Measurements from ENCODE around the gene TMEM178B.

Gene TMEM178B

GRCh38 chr7:141154131-141154732 is 80.4 kb downstream of the TMEM178B start:
- no peak for TF ChIP-seq CTCF (IDR thresholded peaks at IDR 0.05; ENCODE audit: insufficient read depth, low read depth, low read length, missing control alignments)
- DNase-seq (ENCODE audit: low read depth): no peak
- no peak overlapping the region for H3K4me3 ChIP-seq (ENCODE audit: low read depth, low read length)

GRCh38 chr7:141156407-141156806 is 82.5 kb downstream of the TMEM178B start:
- no peak overlapping the region for H3K4me3 ChIP-seq (ENCODE audit: low read depth, low read length)
- TF ChIP-seq CTCF (IDR thresholded peaks at IDR 0.05; ENCODE audit: insufficient read depth, low read depth, low read length, missing control alignments): no peak
- DNase-seq (ENCODE audit: low read depth): no peak

GRCh38 chr7:141157138-141157765 is 83.4 kb downstream of the TMEM178B start:
- DNase-seq (ENCODE audit: low read depth): no peak
- no peak for TF ChIP-seq CTCF (IDR thresholded peaks at IDR 0.05; ENCODE audit: insufficient read depth, low read depth, low read length, missing control alignments)
- no peak overlapping the region for H3K4me3 ChIP-seq (ENCODE audit: low read depth, low read length)

- no peak for TF ChIP-seq CTCF (IDR thresholded peaks at IDR 0.05; ENCODE audit: insufficient read depth, low read depth, low read length, missing control alignments)
- peak; percentile 82 for DNase-seq (ENCODE audit: low read depth)
- H3K4me3 ChIP-seq (ENCODE audit: low read depth, low read length): no peak overlapping the region
Observed at GRCh38 chr7:141158561-141158960, 84.7 kb downstream of the TMEM178B start.

GRCh38 chr7:141160246-141160860 is 86.5 kb downstream of the TMEM178B start:
- H3K4me3 ChIP-seq (ENCODE audit: low read depth, low read length): no peak overlapping the region
- TF ChIP-seq CTCF (IDR thresholded peaks at IDR 0.05; ENCODE audit: insufficient read depth, low read depth, low read length, missing control alignments): no peak
- no peak for DNase-seq (ENCODE audit: low read depth)

- no peak for DNase-seq (ENCODE audit: low read depth)
- H3K4me3 ChIP-seq (ENCODE audit: low read depth, low read length): no peak overlapping the region
- TF ChIP-seq CTCF (IDR thresholded peaks at IDR 0.05; ENCODE audit: insufficient read depth, low read depth, low read length, missing control alignments): no peak
Observed at GRCh38 chr7:141161550-141162535, 88.0 kb downstream of the TMEM178B start.

Data from GM12865 (cell line).